ENCODE results near the gene KLHL22. TPM values are rescaled to one million over a fixed set of nuclear protein-coding genes. Genes with fewer than 3 reads are reported as not detected.
A peak's percentile ranks its signal among the peaks of the same experiment; 100 is the strongest.

Gene KLHL22
- total and polyA plus RNA-seq, 2 of the 13 experiments (the other 11 are each of a cell fraction or from before 2014, with no cell fraction given), result 10.9 to 14.8 TPM

GRCh38 chr22:20437613-20438426 lies 57.8 kb downstream of the KLHL22 start, which contains the start of gene SCARF2 (continued):
- no peak; the same call in 1 of the 2 replicates for TF ChIP-seq PATZ1 (CRISPR knock-in tag; IDR thresholded peaks at IDR 0.05)
- TF ChIP-seq ZNF597 (CRISPR knock-in tag; IDR thresholded peaks at IDR 0.05), result no peak
- no peak for TF ChIP-seq CENPT (CRISPR knock-in tag; IDR thresholded peaks at IDR 0.05; ENCODE audit: low read depth)
- TF ChIP-seq ZNF329 (CRISPR knock-in tag; IDR thresholded peaks at IDR 0.05; ENCODE audit: low read depth), result 0 out of 2 replicates have a peak, but pooled peaks have one; percentile 55
- TF ChIP-seq ZNF18 (CRISPR knock-in tag; IDR thresholded peaks at IDR 0.05; ENCODE audit: insufficient replicate concordance), result no peak
- TF ChIP-seq BRF2 (CRISPR knock-in tag; IDR thresholded peaks at IDR 0.05), result no peak
- no peak for TF ChIP-seq CEBPB (IDR thresholded peaks at IDR 0.05; ENCODE audit: borderline replicate concordance, low read depth, low read length)
- TF ChIP-seq CBX2 (IDR thresholded peaks at IDR 0.05; ENCODE audit: low read depth, low read length), result no peak
- TF ChIP-seq CBX2 (CRISPR knock-in tag; IDR thresholded peaks at IDR 0.05; ENCODE audit: low read depth), result no peak
- TF ChIP-seq SMARCE1 (IDR thresholded peaks at IDR 0.05; ENCODE audit: borderline replicate concordance), result no peak
- TF ChIP-seq KAT8 (CRISPR knock-in tag; IDR thresholded peaks at IDR 0.05), result no peak
- TF ChIP-seq ZNF720 (CRISPR knock-in tag; IDR thresholded peaks at IDR 0.05), result no peak
- TF ChIP-seq KDM3A (CRISPR knock-in tag; IDR thresholded peaks at IDR 0.05; ENCODE audit: low read depth), result no peak
- TF ChIP-seq RXRA (CRISPR knock-in tag; IDR thresholded peaks at IDR 0.05), result no peak
- TF ChIP-seq ZNF552 (CRISPR knock-in tag; IDR thresholded peaks at IDR 0.05; ENCODE audit: borderline replicate concordance), result no peak
- no peak for TF ChIP-seq ZNF496 (CRISPR knock-in tag; IDR thresholded peaks at IDR 0.05; ENCODE audit: insufficient replicate concordance)
- peak; percentile 50; the same call in 1 of the 2 replicates for TF ChIP-seq MAZ (IDR thresholded peaks at IDR 0.05; ENCODE audit: borderline replicate concordance, low read depth, low read length)
- TF ChIP-seq MAZ (CRISPR knock-in tag; IDR thresholded peaks at IDR 0.05; ENCODE audit: low read depth), result peak; percentile 22; the same call in 1 of the 2 replicates
- TF ChIP-seq ZFAT (CRISPR knock-in tag; conservative IDR thresholded peaks at IDR 0.05), result no peak
- no peak for TF ChIP-seq TMF1 (CRISPR knock-in tag; IDR thresholded peaks at IDR 0.05; ENCODE audit: low read depth)
- no peak for TF ChIP-seq DMTF1 (CRISPR knock-in tag; IDR thresholded peaks at IDR 0.05)

All from HepG2 (cell line).